K562 (cell line): ENCODE measurements around the gene DYNC1I1. TPM values are rescaled to one million over a fixed set of nuclear protein-coding genes. Genes with fewer than 3 reads are reported as not detected.
A peak's percentile ranks its signal among the peaks of the same experiment; 100 is the strongest.

Source experiments
- ATAC-seq: fragments of 200-7000 bp; cut with Tn5 transposase; 3 replicates; pipeline ENCODE4 v1.9.1; 2020; ENCODE audit warnings: moderate library complexity
- BruUV-seq: library from RNA; stranded (reverse); fragments of 400-500 nt; replicated peaks from 2 replicates; lab custom pipeline; 2021; lab: Mats Ljungman, UMichigan
- CTCF ChIA-PET: fragments of 300-600 bp; formaldehyde crosslinking; extraction: SDS; loops from one replicate; lab custom pipeline; 2021; ENCODE audit warnings: low intra/inter-chr PET ratio; lab: Yijun Ruan, JAX
- POLR2A ChIA-PET: fragments of 300-600, 350-650 bp; sonication (Branson Sonifier 250); formaldehyde crosslinking; extraction: SDS; loops from one replicate; lab custom pipeline; 2021; ENCODE audit warnings: antibody characterized with exemption, inconsistent platforms; lab: Yijun Ruan, JAX
- DNase-seq, 4 experiments: peaks; one replicate each; pipeline versions ENCODE4 v3.0.0 to v3.0.0-alpha.2; 2011 to 2018; ENCODE audit warnings: low spot score in 3 of 4, mixed read lengths in 3 of 4; ENCODE audit errors: extremely low read depth in 1 of 4
- FAIRE-seq: peaks from 2 replicates; lab custom pipeline; 2011; peaks lifted over from hg19 to GRCh38; lab: Jason Lieb, UNC
- H2AFZ ChIP-seq: 2 replicates; pipeline ENCODE4 v1.6.0; 2011; ENCODE audit warnings: low read depth, low read length, control low read depth, inconsistent platforms
- H3K27ac ChIP-seq: fragments of 200-600 bp; 3 replicates; pipeline ENCODE4 v1.8.0; 2011; ENCODE audit warnings: low read depth, mild to moderate bottlenecking, control low read depth, inconsistent platforms, low read length, moderate library complexity, mixed read lengths; ENCODE audit errors: extremely low read depth
- H3K27me3 ChIP-seq, 2 experiments: fragments of 300-600 bp in 1 of 2; 2 replicates in 1 of 2; 3 replicates in 1 of 2; pipeline versions ENCODE4 v1.6.0 to v1.8.0; 2011; ENCODE audit warnings: inconsistent platforms in 2 of 2, low read length in 2 of 2, mild to moderate bottlenecking in 1 of 2, mixed read lengths in 1 of 2, moderate library complexity in 1 of 2; ENCODE audit not compliant: control insufficient read depth in 2 of 2, insufficient read depth in 2 of 2
- H3K36me3 ChIP-seq: fragments of 300-600 bp; 3 replicates; pipeline ENCODE4 v1.8.0; 2011; ENCODE audit warnings: mild to moderate bottlenecking, low read length, inconsistent platforms; ENCODE audit not compliant: control insufficient read depth, insufficient read depth
- H3K4me1 ChIP-seq, 2 experiments: fragments of 200-600 bp in 1 of 2; replicated peaks in 1 of 2; 2 replicates in 1 of 2; 3 replicates in 1 of 2; pipeline versions ENCODE4 v1.5.1 to v1.8.0; 2011; ENCODE audit warnings: inconsistent platforms in 2 of 2, low read length in 2 of 2, mild to moderate bottlenecking in 1 of 2, mixed read lengths in 1 of 2, moderate library complexity in 1 of 2; ENCODE audit not compliant: control insufficient read depth in 2 of 2, insufficient read depth in 2 of 2
- H3K4me2 ChIP-seq: 2 replicates; pipeline ENCODE4 v1.6.1; 2011; ENCODE audit warnings: low read length, control low read depth, inconsistent platforms, mixed read lengths; ENCODE audit not compliant: insufficient read depth
- H3K4me3 ChIP-seq: fragments of 200-600 bp; sonication (generic), shearing (Covaris generic); 2 replicates; pipeline ENCODE4 v1.5.1; 2016; ENCODE audit warnings: control low read depth, inconsistent platforms
- H3K79me2 ChIP-seq: fragments of 200-600 bp; 3 replicates; pipeline ENCODE4 v1.8.0; 2011; ENCODE audit warnings: low read length, inconsistent platforms; ENCODE audit not compliant: control insufficient read depth, insufficient read depth
- H3K9ac ChIP-seq, 2 experiments: 2 replicates each; pipeline versions ENCODE4 v1.6.0 to v1.6.1; 2011; ENCODE audit warnings: low read depth in 2 of 2, low read length in 2 of 2, control low read depth in 1 of 2, inconsistent platforms in 1 of 2, mild to moderate bottlenecking in 1 of 2, mixed read lengths in 1 of 2; ENCODE audit not compliant: insufficient read depth in 1 of 2
- H3K9me1 ChIP-seq: one replicate; pipeline ENCODE4 v1.6.0; 2011; ENCODE audit warnings: inconsistent platforms, mild to moderate bottlenecking, low read length, moderate library complexity; ENCODE audit not compliant: control insufficient read depth, insufficient read depth
- H3K9me3 ChIP-seq: replicated peaks from 2 replicates; pipeline ENCODE4 v1.5.1; 2011; ENCODE audit warnings: low read depth, low read length, inconsistent platforms; ENCODE audit not compliant: control insufficient read depth, insufficient read depth
- H4K20me1 ChIP-seq: replicated peaks from 2 replicates; pipeline ENCODE4 v1.6.1; 2011; ENCODE audit warnings: low read length, inconsistent platforms, mixed read lengths; ENCODE audit not compliant: control insufficient read depth, insufficient read depth
- ATF3 ChIP-seq, 2 experiments: fragments of 450-650 bp in 1 of 2; sonication (generic) in 1 of 2; formaldehyde crosslinking in 1 of 2; IDR thresholded peaks in 1 of 2; conservative IDR thresholded peaks in 1 of 2; 2 replicates each; pipeline versions ENCODE4 v1.6.1 to v1.8.1; 2016 to 2023; ENCODE audit warnings: mild to moderate bottlenecking in 2 of 2, moderate library complexity in 2 of 2, inconsistent platforms in 1 of 2, missing genetic modification reagents in 1 of 2
- BRD4 ChIP-seq: fragments of 200-600 bp; sonication (generic); IDR thresholded peaks from 2 replicates; pipeline ENCODE4 v1.6.1; 2017; ENCODE audit warnings: inconsistent platforms
- FOXP4 ChIP-seq: sonication (generic); formaldehyde crosslinking; IDR thresholded peaks from 2 replicates; pipeline ENCODE4 v1.8.0; 2022; ENCODE audit warnings: mild to moderate bottlenecking, missing genetic modification reagents, borderline replicate concordance
- KLF6 ChIP-seq: fragments of 250-450 bp; sonication (Bioruptor Pico); IDR thresholded peaks from 2 replicates; pipeline ENCODE4 v1.4.0; 2020; ENCODE audit warnings: mild to moderate bottlenecking, moderate library complexity, borderline replicate concordance
- ZC3H11A ChIP-seq: IDR thresholded peaks from 2 replicates; pipeline ENCODE4 v1.6.1; 2012; ENCODE audit warnings: low read depth, low read length, improper control_type of control experiment
- ZNF764 ChIP-seq: fragments of 250-450 bp; sonication (Bioruptor Pico); IDR thresholded peaks from 2 replicates; pipeline ENCODE4 v1.4.0; 2020; ENCODE audit warnings: low read depth, mild to moderate bottlenecking, moderate library complexity
- WGBS: fragments of 100-300 bp; shearing (Covaris generic); methylation state at CpG from one replicate; pipeline ENCODE4 v1.1.6; 2016; ENCODE audit warnings: low coverage, mixed read lengths; ENCODE audit not compliant: insufficient coverage; ENCODE audit errors: missing lambda C conversion rate; 5-methylcytosine and 5-hydroxymethylcytosine counted together
- in situ Hi-C: fragments of 300-500 bp; cut with MboI; formaldehyde crosslinking; loops from 4 replicates; pipeline ENCODE4 v1.15.0; 2018; ENCODE audit warnings: inconsistent platforms, mixed read lengths
- intact Hi-C: fragments of 100-400 bp; cut with micrococcal nuclease; formaldehyde crosslinking; loops from 2 replicates; pipeline ENCODE4 v1.14.2; 2022
- polyA plus RNA-seq, 8 experiments: library from polyadenylated mRNA; depleted of rRNA in 4 of 8; stranded (reverse) in 5 of 8; unstranded in 3 of 8; fragments of >200 nt; fragmentation: Nextera tagmentation in 2 of 8; fragmentation: Illumina TruSeq in 1 of 8; extraction: Ambion mirVana in 2 of 8; extraction: Trizol in 1 of 8; gene quantifications; 2 replicates each; pipeline versions ENCODE4 v1.2.1 to v1.2.3, GENCODE V29; 2011 to 2014; ENCODE audit warnings: inconsistent platforms in 1 of 8, missing spikeins in 1 of 8
- total RNA-seq, 7 experiments: library from RNA; depleted of rRNA in 6 of 7; stranded (reverse); fragments of >200 nt in 6 of 7; fragmentation: Illumina TruSeq in 2 of 7; extraction: Trizol in 2 of 7; gene quantifications; 2 replicates each; pipeline versions ENCODE4 v1.2.1 to v1.2.3, GENCODE V29; 2011 to 2021; ENCODE audit warnings: low replicate concordance in 1 of 7

DYNC1I1 gene
- total and polyA plus RNA-seq, 9 of the 15 experiments (the other 6 are each of a cell fraction or from before 2014, with no cell fraction given): 0.22 to 1.5 (median 0.44) TPM

DNA sequence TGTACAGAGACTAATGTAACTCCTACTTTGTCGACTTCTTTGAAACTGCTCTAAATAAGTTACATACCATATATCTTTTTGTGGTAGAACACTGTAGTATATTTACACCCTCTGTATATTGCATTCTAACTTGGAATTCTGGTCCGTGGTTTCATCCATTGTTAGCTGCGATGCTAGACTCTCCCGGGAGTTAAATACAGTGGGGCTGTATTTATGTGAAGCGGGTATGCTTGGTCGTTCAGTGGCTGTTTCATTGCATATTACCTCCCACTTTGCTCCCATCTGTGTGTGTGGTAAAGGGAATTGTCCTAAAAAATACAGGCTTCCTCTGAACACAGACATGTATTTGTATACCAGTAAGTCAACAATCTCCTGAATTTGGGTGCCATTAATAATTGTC, 318.4 kb downstream of the DYNC1I1 start:
- H3K9me3 ChIP-seq: no peaks in the 10 kb centered on the region
- DNase-seq: no peak
- no peak overlapping the region for H3K4me3 ChIP-seq
- no peak overlapping the region for H3K4me2 ChIP-seq
- H3K9ac ChIP-seq: no peak overlapping the region
- H4K20me1 ChIP-seq: no peaks in the 10 kb centered on the region
- no peak for ATAC-seq
- in situ Hi-C loops (no loop called here), intact Hi-C loops (no loop called here)
- H3K9me1 ChIP-seq: no peaks in the 10 kb centered on the region
- TF ChIP-seq BRD4: no peak
- FAIRE-seq: no peak
- H2AFZ ChIP-seq: no peak overlapping the region
- ChIA-PET CTCF (no interaction called here), POLR2A (interaction anchor here (0.7 kb wide), 1 partner anchor 43 kb away, joined by 3 read pairs; no protein-coding TSS in a partner anchor)
- no TSS peak for BruUV-seq
- H3K27ac ChIP-seq: no peak overlapping the region
- H3K4me1 ChIP-seq: no peaks in the 10 kb centered on the region
- 3% methylated on average over 6 of the region's 6 CpGs for whole genome bisulfite sequencing
- H3K79me2 ChIP-seq: no peaks in the 10 kb centered on the region
- H3K27me3 ChIP-seq: peaks cover 0 to 2% of the 10 kb centered on the region in 2 experiments; a peak in 2 of 5 replicates
- H3K36me3 ChIP-seq: no peaks in the 10 kb centered on the region

GRCh38 chr7:96093435-96093834, 321.1 kb downstream of the DYNC1I1 start:
- POLR2A ChIA-PET: no interaction called here
- no peaks in the 10 kb centered on the region; a peak in 1 of 5 replicates for H3K27me3 ChIP-seq
- H3K36me3 ChIP-seq: no peaks in the 10 kb centered on the region
- no peaks in the 10 kb centered on the region for H3K9me3 ChIP-seq
- H3K4me1 ChIP-seq: no peaks in the 10 kb centered on the region
- TF ChIP-seq FOXP4 (CRISPR knock-in tag) (no peak), ATF3 (IDR thresholded peaks at IDR 0.05) (0 out of 2 replicates have a peak, but pooled peaks have one; percentile 6), ATF3 (CRISPR knock-in tag; conservative IDR thresholded peaks at IDR 0.05) (no peak), KLF6 (CRISPR knock-in tag) (no peak), ZC3H11A (no peak), ZNF764 (CRISPR knock-in tag) (no peak)
- intact Hi-C loops: no loop called here
- H3K9me1 ChIP-seq: no peaks in the 10 kb centered on the region
- in situ Hi-C loops: no loop called here
- no peak overlapping the region for H3K4me3 ChIP-seq
- H3K27ac ChIP-seq: no peak overlapping the region
- 0% methylated on average over 1 of the region's 1 CpG for WGBS
- FAIRE-seq (no peak), DNase-seq (no peak), ATAC-seq (no peak)
- H2AFZ ChIP-seq: no peak overlapping the region
- no peaks in the 10 kb centered on the region for H4K20me1 ChIP-seq
- H3K4me2 ChIP-seq: no peak overlapping the region
- BruUV-seq: no TSS peak
- CTCF ChIA-PET: no interaction called here
- no peak overlapping the region for H3K9ac ChIP-seq
- no peaks in the 10 kb centered on the region for H3K79me2 ChIP-seq
